ENCODE data around the gene SCN8A. TPM values are rescaled to one million over a fixed set of nuclear protein-coding genes. Genes with fewer than 3 reads are reported as not detected.
"Not testable (repeated sequence)": the region's sequence is repeated elsewhere in the genome, so short reads cannot be mapped to it uniquely, and the experiment has no call there.

SCN8A gene
- polyA plus RNA-seq, 3 donors from 2014 or later: 0.04 to 0.06 TPM; not detected in 1

GRCh38 chr12:51785906-51786305, 194.9 kb downstream of the SCN8A start:
- H3K27ac Mint-ChIP-seq: no peak overlapping the region
- DNase-seq: no peak
- H3K4me3 Mint-ChIP-seq: no peak overlapping the region
- peaks cover 0 to 3% (median 2%) of the 10 kb centered on the region in 3 donors for H3K27me3 Mint-ChIP-seq (ENCODE audit: low read depth in 3 of 3)
- H3K36me3 Mint-ChIP-seq: no peaks in the 10 kb centered on the region
- no peaks in the 10 kb centered on the region for H3K4me1 Mint-ChIP-seq
- no peaks in the 10 kb centered on the region for H3K9me3 Mint-ChIP-seq

GRCh38 chr12:51788876-51789275, 197.8 kb downstream of the SCN8A start:
- H3K27ac Mint-ChIP-seq: no peak overlapping the region
- H3K4me1 Mint-ChIP-seq: no peaks in the 10 kb centered on the region
- H3K4me3 Mint-ChIP-seq: no peak overlapping the region
- DNase-seq: no peak
- peaks cover 0 to 3% (median 0%) of the 10 kb centered on the region in 3 donors for H3K27me3 Mint-ChIP-seq (ENCODE audit: low read depth in 3 of 3)
- peaks cover 0 to 10% (median 0%) of the 10 kb centered on the region in 3 donors for H3K36me3 Mint-ChIP-seq
- no peaks in the 10 kb centered on the region for H3K9me3 Mint-ChIP-seq

GRCh38 chr12:51792417-51792816, 201.4 kb downstream of the SCN8A start:
- no peaks in the 10 kb centered on the region for H3K4me1 Mint-ChIP-seq
- no peak overlapping the region for H3K4me3 Mint-ChIP-seq
- H3K27me3 Mint-ChIP-seq (ENCODE audit: low read depth in 3 of 3): peaks cover 0 to 3% (median 2%) of the 10 kb centered on the region in 3 donors
- no peak for DNase-seq
- H3K36me3 Mint-ChIP-seq: peaks cover 0 to 10% (median 0%) of the 10 kb centered on the region in 3 donors
- H3K9me3 Mint-ChIP-seq: no peaks in the 10 kb centered on the region
- no peak overlapping the region for H3K27ac Mint-ChIP-seq

GRCh38 chr12:51793201-51793600, 202.2 kb downstream of the SCN8A start:
- no peak overlapping the region for H3K27ac Mint-ChIP-seq
- peaks cover 0 to 3% (median 2%) of the 10 kb centered on the region in 3 donors for H3K27me3 Mint-ChIP-seq (ENCODE audit: low read depth in 3 of 3)
- H3K4me3 Mint-ChIP-seq: no peak overlapping the region
- no peak for DNase-seq
- H3K4me1 Mint-ChIP-seq: no peaks in the 10 kb centered on the region
- peaks cover 0 to 10% (median 0%) of the 10 kb centered on the region in 3 donors for H3K36me3 Mint-ChIP-seq
- no peaks in the 10 kb centered on the region for H3K9me3 Mint-ChIP-seq

- Mint-ChIP-seq H3K4me1 (no peaks in the 10 kb centered on the region), H3K36me3 (peaks cover 0 to 9% (median 0%) of the 10 kb centered on the region in 3 donors), H3K4me3 (no peak overlapping the region), H3K27ac (no peak overlapping the region), H3K27me3 (ENCODE audit: low read depth in 3 of 3) (peaks cover 0 to 3% (median 3%) of the 10 kb centered on the region in 3 donors), H3K9me3 (peaks cover 0 to 1% (median 0%) of the 10 kb centered on the region in 6 donors)
- DNase-seq: no peak
Observed at GRCh38 chr12:51797301-51797700, 206.3 kb downstream of the SCN8A start.

- not testable (repeated sequence) for H3K27ac Mint-ChIP-seq, H3K9me3 Mint-ChIP-seq
Observed at GRCh38 chr12:51798051-51798450, 207.0 kb downstream of the SCN8A start.

GRCh38 chr12:51798501-51798900, 207.5 kb downstream of the SCN8A start:
- no peak for DNase-seq

More at GRCh38 chr12:51798051-51798450, 207.0 kb downstream of the SCN8A start:
- H3K27me3 Mint-ChIP-seq (ENCODE audit: low read depth in 3 of 3); H3K36me3 Mint-ChIP-seq; H3K4me3 Mint-ChIP-seq; H3K4me1 Mint-ChIP-seq; DNase-seq: not testable (repeated sequence)

GRCh38 chr12:51801027-51801426, 210.0 kb downstream of the SCN8A start:
- H3K9me3 Mint-ChIP-seq: peaks cover 0 to 1% (median 0%) of the 10 kb centered on the region in 6 donors
- H3K4me1 Mint-ChIP-seq: no peaks in the 10 kb centered on the region

More at GRCh38 chr12:51798501-51798900, 207.5 kb downstream of the SCN8A start:
- no peak overlapping the region for H3K27ac Mint-ChIP-seq
- H3K9me3 Mint-ChIP-seq: peaks cover 0 to 1% (median 0%) of the 10 kb centered on the region in 6 donors
- H3K4me3 Mint-ChIP-seq: no peak overlapping the region
- peaks cover 0 to 3% (median 0%) of the 10 kb centered on the region in 3 donors for H3K27me3 Mint-ChIP-seq (ENCODE audit: low read depth in 3 of 3)
- peaks cover 0 to 3% (median 0%) of the 10 kb centered on the region in 3 donors for H3K36me3 Mint-ChIP-seq
- H3K4me1 Mint-ChIP-seq: no peaks in the 10 kb centered on the region

GRCh38 chr12:51806896-51807295, 215.9 kb downstream of the SCN8A start:
- peaks cover 0 to 6% (median 2%) of the 10 kb centered on the region in 3 donors for H3K27me3 Mint-ChIP-seq (ENCODE audit: low read depth in 3 of 3)
- H3K4me3 Mint-ChIP-seq: no peak overlapping the region
- H3K4me1 Mint-ChIP-seq: no peaks in the 10 kb centered on the region

More at GRCh38 chr12:51801027-51801426, 210.0 kb downstream of the SCN8A start:
- peaks cover 0 to 3% (median 0%) of the 10 kb centered on the region in 3 donors for H3K36me3 Mint-ChIP-seq
- no peak for DNase-seq
- H3K27me3 Mint-ChIP-seq (ENCODE audit: low read depth in 3 of 3): peaks cover 0 to 2% (median 2%) of the 10 kb centered on the region in 3 donors
- no peak overlapping the region for H3K4me3 Mint-ChIP-seq
- no peak overlapping the region for H3K27ac Mint-ChIP-seq

GRCh38 chr12:51809193-51809592, 218.2 kb downstream of the SCN8A start:
- no peak overlapping the region for H3K4me3 Mint-ChIP-seq
- no peaks in the 10 kb centered on the region for H3K36me3 Mint-ChIP-seq
- no peak for DNase-seq
- peaks cover 0 to 6% (median 4%) of the 10 kb centered on the region in 3 donors for H3K27me3 Mint-ChIP-seq (ENCODE audit: low read depth in 3 of 3)
- H3K27ac Mint-ChIP-seq: no peak overlapping the region
- no peaks in the 10 kb centered on the region for H3K9me3 Mint-ChIP-seq
- peaks cover 0 to 2% of the 10 kb centered on the region in 2 donors for H3K4me1 Mint-ChIP-seq

More at GRCh38 chr12:51806896-51807295, 215.9 kb downstream of the SCN8A start:
- H3K27ac Mint-ChIP-seq: no peak overlapping the region
- H3K9me3 Mint-ChIP-seq: no peaks in the 10 kb centered on the region
- H3K36me3 Mint-ChIP-seq: no peaks in the 10 kb centered on the region
- no peak for DNase-seq

- Mint-ChIP-seq H3K27ac (peak overlapping the region in 1 of 6 donors; percentile 34), H3K36me3 (no peaks in the 10 kb centered on the region), H3K9me3 (no peaks in the 10 kb centered on the region), H3K27me3 (ENCODE audit: low read depth in 3 of 3) (peaks cover 2 to 5% (median 4%) of the 10 kb centered on the region in 3 donors), H3K4me3 (no peak overlapping the region), H3K4me1 (peaks cover 12 to 13% of the 10 kb centered on the region in 2 donors)
- no peak for DNase-seq
Observed at GRCh38 chr12:51811203-51812202, 220.5 kb downstream of the SCN8A start.

- no peak for DNase-seq
- Mint-ChIP-seq H3K27me3 (ENCODE audit: low read depth in 3 of 3) (peaks cover 1 to 4% (median 2%) of the 10 kb centered on the region in 3 donors), H3K27ac (peak overlapping the region in 1 of 6 donors; percentile 31), H3K9me3 (no peaks in the 10 kb centered on the region), H3K36me3 (no peaks in the 10 kb centered on the region), H3K4me1 (peaks cover 12 to 13% of the 10 kb centered on the region in 2 donors), H3K4me3 (peak overlapping the region in 4 of 5 donors; percentile 55 to 72 (median 64))
Observed at GRCh38 chr12:51812871-51813270, 221.8 kb downstream of the SCN8A start.

GRCh38 chr12:51813931-51814310, 222.9 kb downstream of the SCN8A start:
- peak overlapping the region; percentile 55 to 72 (median 68) for H3K4me3 Mint-ChIP-seq
- no peaks in the 10 kb centered on the region for H3K9me3 Mint-ChIP-seq
- H3K36me3 Mint-ChIP-seq: no peaks in the 10 kb centered on the region
- H3K27ac Mint-ChIP-seq: peak overlapping the region in 2 of 6 donors; percentile 19 to 76
- peaks cover 12 to 14% of the 10 kb centered on the region in 2 donors for H3K4me1 Mint-ChIP-seq
- peaks cover 1 to 4% (median 2%) of the 10 kb centered on the region in 3 donors for H3K27me3 Mint-ChIP-seq (ENCODE audit: low read depth in 3 of 3)
- no peak for DNase-seq
